Measurements from ENCODE around the gene CDC42EP2.

Gene CDC42EP2

DNA sequence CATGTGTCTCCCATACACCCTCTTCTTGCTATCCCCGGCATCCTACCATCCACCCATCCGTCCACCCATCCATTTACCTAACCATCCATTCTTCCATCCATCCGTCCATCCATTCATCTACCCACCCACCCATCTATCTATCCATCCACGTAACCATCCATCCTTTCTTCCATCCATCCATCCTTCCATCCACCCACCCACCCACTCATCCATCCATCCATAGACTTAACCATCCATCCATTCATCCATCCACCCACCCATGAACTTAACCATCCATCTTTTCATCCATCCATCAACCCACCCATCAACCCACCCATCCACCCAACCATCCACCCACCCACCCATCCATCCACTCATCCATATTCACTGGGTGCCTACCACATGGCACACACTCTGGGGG lies 10.6 kb upstream of the CDC42EP2 start:
- WGBS (ENCODE audit: insufficient coverage), result 96% methylated on average over 4 of the region's 4 CpGs
- ChIA-PET CTCF (interaction anchor here (1.0 to 3.0 kb wide), 4 partner anchors 10 to 26 kb away, joined by 3 to 12 read pairs (median 6); partner anchors contain the start of gene CDC42EP2), POLR2A (no interaction called here)

DNA sequence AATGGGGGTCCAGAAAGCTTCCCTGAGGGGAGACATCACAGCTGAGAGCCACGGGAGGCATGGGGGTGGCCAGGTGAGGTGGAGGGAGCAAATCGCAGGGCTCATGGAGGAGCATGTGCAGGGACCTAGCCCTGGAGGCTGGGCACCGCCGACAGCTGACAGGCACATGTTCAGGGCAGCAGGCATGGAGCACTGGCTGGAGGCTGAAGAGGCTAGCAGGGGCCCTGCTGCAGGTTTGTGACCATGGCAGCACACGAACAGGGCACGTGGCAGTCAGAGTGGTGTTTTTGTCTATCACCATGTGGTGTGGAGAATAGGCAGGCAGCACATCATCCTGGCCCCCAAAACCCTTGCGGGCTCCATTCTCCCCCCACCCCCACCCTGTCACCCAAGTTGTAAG lies 10.1 kb upstream of the CDC42EP2 start:
- no peak for DNase-seq
- Histone ChIP-seq H3K4me1 (ENCODE audit: control extremely low read depth in 1 of 4, control insufficient read depth in 4 of 4, insufficient read depth in 4 of 4, low read length in 3 of 4) (peaks cover 0 to 25% (median 19%) of the 10 kb centered on the region in 4 experiments), H3K36me3 (ENCODE audit: control insufficient read depth in 4 of 4, insufficient read depth in 4 of 4, low read length in 3 of 4) (peaks cover 0 to 24% (median 1%) of the 10 kb centered on the region in 4 experiments), H3K27ac (ENCODE audit: insufficient read depth in 1 of 2, low read depth in 1 of 2, low read length in 2 of 2, poor library complexity in 1 of 2, severe bottlenecking in 2 of 2) (no peak overlapping the region), H3K27me3 (replicated peaks in 2 of 5; ENCODE audit: control insufficient read depth in 4 of 5, insufficient read depth in 5 of 5, low read length in 4 of 5) (no peaks in the 10 kb centered on the region), H3K9me3 (ENCODE audit: control extremely low read depth in 1 of 5, control insufficient read depth in 4 of 5, insufficient read depth in 2 of 5, low read depth in 1 of 5, low read length in 4 of 5) (no peaks in the 10 kb centered on the region), H3K4me3 (ENCODE audit: control insufficient read depth in 1 of 7, extremely low read depth in 1 of 7, insufficient read depth in 4 of 7, low read depth in 2 of 7, low read length in 6 of 7) (no peak overlapping the region)
- CTCF ChIA-PET, result interaction anchor here (1.1 to 1.4 kb wide), 3 partner anchors 10 to 25 kb away, joined by 4 to 6 read pairs (median 6); no protein-coding TSS in a partner anchor
- 95% methylated on average over 6 of the region's 7 CpGs for WGBS (ENCODE audit: insufficient coverage)
- POLR2A ChIA-PET, result no interaction called here

More for the DNA sequence above, 10.6 kb upstream of the CDC42EP2 start:
- H3K36me3 ChIP-seq (ENCODE audit: control insufficient read depth in 4 of 4, insufficient read depth in 4 of 4, low read length in 3 of 4), result peaks cover 0 to 28% (median 3%) of the 10 kb centered on the region in 4 experiments
- H3K27ac ChIP-seq (ENCODE audit: insufficient read depth in 1 of 2, low read depth in 1 of 2, low read length in 2 of 2, poor library complexity in 1 of 2, severe bottlenecking in 2 of 2), result no peak overlapping the region
- DNase-seq, result no peak
- H3K4me1 ChIP-seq (ENCODE audit: control extremely low read depth in 1 of 4, control insufficient read depth in 4 of 4, insufficient read depth in 4 of 4, low read length in 3 of 4), result peaks cover 0 to 25% (median 19%) of the 10 kb centered on the region in 4 experiments
- no peak overlapping the region for H3K4me3 ChIP-seq (ENCODE audit: control insufficient read depth in 1 of 7, extremely low read depth in 1 of 7, insufficient read depth in 4 of 7, low read depth in 2 of 7, low read length in 6 of 7)
- no peaks in the 10 kb centered on the region for H3K9me3 ChIP-seq (ENCODE audit: control extremely low read depth in 1 of 5, control insufficient read depth in 4 of 5, insufficient read depth in 2 of 5, low read depth in 1 of 5, low read length in 4 of 5)
- no peaks in the 10 kb centered on the region for H3K27me3 ChIP-seq (replicated peaks in 2 of 5; ENCODE audit: control insufficient read depth in 4 of 5, insufficient read depth in 5 of 5, low read length in 4 of 5)

DNA sequence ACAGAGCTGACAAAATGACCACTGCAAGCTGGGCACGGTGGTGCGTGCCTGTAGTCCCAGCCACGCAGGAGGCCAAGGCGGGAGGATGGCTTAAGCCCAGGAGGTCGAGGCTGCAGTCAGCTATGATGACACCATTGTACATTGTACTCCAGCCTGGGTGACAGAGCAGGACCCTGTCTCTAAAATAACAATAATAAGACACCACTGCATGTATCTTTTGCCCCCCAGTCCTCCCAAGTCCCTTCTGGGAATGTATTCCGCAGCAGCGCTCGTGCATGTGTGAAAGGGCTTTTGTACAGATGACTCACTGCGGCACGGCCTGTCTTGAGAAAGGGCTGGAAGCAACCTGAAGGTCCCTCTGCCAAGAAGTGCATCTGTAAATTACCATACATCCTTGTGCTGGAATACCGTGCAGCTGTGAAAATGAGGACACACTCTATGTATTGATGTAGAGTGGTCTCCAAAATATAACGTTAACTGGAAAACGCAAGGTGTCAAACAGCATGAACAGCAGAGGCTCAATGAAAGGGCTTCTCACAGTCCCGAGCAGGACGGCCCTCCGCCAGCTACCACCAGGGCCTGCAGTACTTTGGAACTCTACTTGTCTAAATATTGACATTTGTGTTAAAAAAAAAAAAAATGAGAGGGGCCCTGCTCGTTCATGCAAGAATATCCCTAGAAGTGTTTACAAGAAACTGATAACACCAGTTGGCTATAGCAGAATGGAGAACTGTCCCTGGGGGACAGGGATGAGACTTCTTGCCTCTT lies 9.0 kb upstream of the CDC42EP2 start:
- peaks cover 0 to 24% (median 1%) of the 10 kb centered on the region in 4 experiments for H3K36me3 ChIP-seq (ENCODE audit: control insufficient read depth in 4 of 4, insufficient read depth in 4 of 4, low read length in 3 of 4)
- no peak overlapping the region for H3K4me3 ChIP-seq (ENCODE audit: control insufficient read depth in 1 of 7, extremely low read depth in 1 of 7, insufficient read depth in 4 of 7, low read depth in 2 of 7, low read length in 6 of 7)
- no peak overlapping the region for H3K27ac ChIP-seq (ENCODE audit: insufficient read depth in 1 of 2, low read depth in 1 of 2, low read length in 2 of 2, poor library complexity in 1 of 2, severe bottlenecking in 2 of 2)
- no peak for DNase-seq
- 99% methylated on average over 15 of the region's 17 CpGs for WGBS (ENCODE audit: insufficient coverage)
- H3K4me1 ChIP-seq (ENCODE audit: control extremely low read depth in 1 of 4, control insufficient read depth in 4 of 4, insufficient read depth in 4 of 4, low read length in 3 of 4), result peaks cover 0 to 25% (median 19%) of the 10 kb centered on the region in 4 experiments
- ChIA-PET CTCF (interaction anchor here (1.1 kb wide), 2 partner anchors 10 to 30 kb away, joined by 4 read pairs; no protein-coding TSS in a partner anchor), POLR2A (no interaction called here)
- H3K27me3 ChIP-seq (replicated peaks in 2 of 5; ENCODE audit: control insufficient read depth in 4 of 5, insufficient read depth in 5 of 5, low read length in 4 of 5), result no peaks in the 10 kb centered on the region
- no peaks in the 10 kb centered on the region for H3K9me3 ChIP-seq (ENCODE audit: control extremely low read depth in 1 of 5, control insufficient read depth in 4 of 5, insufficient read depth in 2 of 5, low read depth in 1 of 5, low read length in 4 of 5)

DNA sequence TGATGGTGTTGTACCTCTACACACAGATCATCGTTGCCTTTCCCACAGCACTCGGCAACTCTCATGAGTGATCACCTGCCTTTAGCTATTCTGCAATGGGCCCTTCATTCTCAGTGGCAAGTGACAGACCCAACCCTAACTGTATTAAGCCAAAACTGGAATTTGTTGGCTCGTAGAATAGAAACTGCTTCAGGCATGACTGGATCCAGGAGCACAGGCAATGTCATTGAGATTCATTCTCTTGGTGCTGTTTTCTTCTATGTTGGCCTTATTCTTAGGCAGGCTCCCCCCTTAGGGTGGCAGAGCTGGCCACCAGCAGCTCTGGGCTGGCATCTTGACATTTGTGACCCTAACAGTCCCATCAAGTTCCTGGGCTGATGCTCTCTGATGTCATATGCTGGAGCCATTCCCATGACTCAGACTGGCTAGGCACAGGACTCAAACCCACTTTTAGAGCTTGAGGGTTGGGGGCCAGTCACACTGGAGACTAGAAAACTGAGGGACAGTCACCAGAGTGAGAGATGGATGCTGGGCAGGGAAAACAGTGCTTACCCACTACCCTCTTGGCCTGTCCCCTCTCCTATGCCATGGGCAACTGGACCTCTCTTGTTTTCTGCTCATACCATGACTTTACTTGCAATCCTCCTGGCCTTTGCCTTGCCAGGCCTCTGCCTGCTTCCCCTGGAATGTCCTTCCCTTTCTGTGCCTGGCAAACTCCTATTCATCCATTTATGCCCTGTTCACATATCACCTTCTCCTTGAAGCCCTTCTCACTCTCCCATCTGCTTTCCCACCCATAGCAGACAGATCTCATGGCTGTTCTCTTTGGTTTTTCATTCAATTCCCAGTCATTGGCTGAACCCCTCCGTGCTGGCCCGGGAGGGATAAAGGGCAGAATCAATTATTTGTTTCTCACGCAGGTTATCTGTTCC lies 7.1 kb upstream of the CDC42EP2 start:
- Histone ChIP-seq H3K9me3 (ENCODE audit: control extremely low read depth in 1 of 5, control insufficient read depth in 4 of 5, insufficient read depth in 2 of 5, low read depth in 1 of 5, low read length in 4 of 5) (no peaks in the 10 kb centered on the region), H3K4me1 (ENCODE audit: control extremely low read depth in 1 of 4, control insufficient read depth in 4 of 4, insufficient read depth in 4 of 4, low read length in 3 of 4) (peaks cover 0 to 12% (median 10%) of the 10 kb centered on the region in 4 experiments), H3K27ac (ENCODE audit: insufficient read depth in 1 of 2, low read depth in 1 of 2, low read length in 2 of 2, poor library complexity in 1 of 2, severe bottlenecking in 2 of 2) (no peak overlapping the region), H3K36me3 (ENCODE audit: control insufficient read depth in 4 of 4, insufficient read depth in 4 of 4, low read length in 3 of 4) (peaks cover 0 to 16% (median 1%) of the 10 kb centered on the region in 4 experiments), H3K4me3 (ENCODE audit: control insufficient read depth in 1 of 7, extremely low read depth in 1 of 7, insufficient read depth in 4 of 7, low read depth in 2 of 7, low read length in 6 of 7) (no peak overlapping the region), H3K27me3 (replicated peaks in 2 of 5; ENCODE audit: control insufficient read depth in 4 of 5, insufficient read depth in 5 of 5, low read length in 4 of 5) (no peaks in the 10 kb centered on the region)
- no peak for DNase-seq
- POLR2A ChIA-PET, result interaction anchor here (1.2 kb wide), 1 partner anchor 9 kb away, joined by 3 read pairs; no protein-coding TSS in a partner anchor
- CTCF ChIA-PET, result interaction anchor here (0.6 to 2.0 kb wide), 5 partner anchors 8 to 24 kb away, joined by 3 to 7 read pairs (median 3); no protein-coding TSS in a partner anchor
- WGBS (ENCODE audit: insufficient coverage), result 97% methylated on average over 6 of the region's 6 CpGs

DNA sequence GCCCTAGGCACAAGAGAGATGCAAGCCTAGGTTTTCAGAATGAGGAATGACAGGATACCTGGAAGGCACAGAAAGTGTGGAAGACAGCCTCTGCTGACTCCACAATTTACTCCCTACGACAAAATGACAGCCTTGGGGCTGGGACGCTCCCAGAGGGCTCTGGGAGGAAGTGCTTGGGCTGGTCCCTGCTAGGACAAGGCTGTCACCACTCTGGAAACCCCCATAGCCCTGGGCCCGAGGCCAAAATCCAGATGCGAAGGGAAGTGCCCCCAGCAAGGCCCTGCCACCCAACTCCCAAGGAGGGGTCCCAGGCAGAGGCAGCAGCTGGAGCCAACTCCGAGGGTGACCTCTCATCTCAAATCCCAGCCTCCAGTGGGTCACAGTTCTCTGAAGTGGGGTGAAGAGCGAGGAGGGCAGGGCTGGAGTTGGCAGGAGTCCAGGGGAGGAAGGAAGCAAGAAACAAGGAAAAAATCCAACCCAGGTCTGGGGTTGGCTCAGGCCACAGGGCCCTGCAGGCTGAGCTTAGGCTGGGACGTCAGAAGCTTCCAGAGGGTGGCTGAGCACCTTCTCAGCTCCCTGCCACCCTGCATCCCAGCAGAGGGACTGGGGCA lies 6.3 kb upstream of the CDC42EP2 start:
- CTCF ChIA-PET, result interaction anchor here (0.6 to 9.9 kb wide), 6 partner anchors 7 to 34 kb away, joined by 3 to 153 read pairs (median 5); partner anchors contain the start of gene DPF2
- H3K27me3 ChIP-seq (replicated peaks in 2 of 5; ENCODE audit: control insufficient read depth in 4 of 5, insufficient read depth in 5 of 5, low read length in 4 of 5), result peaks cover 0 to 2% (median 0%) of the 10 kb centered on the region in 5 experiments
- WGBS (ENCODE audit: insufficient coverage), result 23% methylated on average over 3 of the region's 7 CpGs
- no peak overlapping the region for H3K27ac ChIP-seq (ENCODE audit: insufficient read depth in 1 of 2, low read depth in 1 of 2, low read length in 2 of 2, poor library complexity in 1 of 2, severe bottlenecking in 2 of 2)
- H3K9me3 ChIP-seq (ENCODE audit: control extremely low read depth in 1 of 5, control insufficient read depth in 4 of 5, insufficient read depth in 2 of 5, low read depth in 1 of 5, low read length in 4 of 5), result no peaks in the 10 kb centered on the region
- no peak overlapping the region for H3K4me3 ChIP-seq (ENCODE audit: control insufficient read depth in 1 of 7, extremely low read depth in 1 of 7, insufficient read depth in 4 of 7, low read depth in 2 of 7, low read length in 6 of 7)
- H3K36me3 ChIP-seq (ENCODE audit: control insufficient read depth in 4 of 4, insufficient read depth in 4 of 4, low read length in 3 of 4), result peaks cover 0 to 16% (median 0%) of the 10 kb centered on the region in 4 experiments
- POLR2A ChIA-PET, result interaction anchor here (1.2 kb wide), 1 partner anchor 10 kb away, joined by 3 read pairs; no protein-coding TSS in a partner anchor
- DNase-seq, result peak in 2 of 3 donors; percentile 75 to 82
- peaks cover 0 to 12% (median 9%) of the 10 kb centered on the region in 4 experiments for H3K4me1 ChIP-seq (ENCODE audit: control extremely low read depth in 1 of 4, control insufficient read depth in 4 of 4, insufficient read depth in 4 of 4, low read length in 3 of 4)

DNA sequence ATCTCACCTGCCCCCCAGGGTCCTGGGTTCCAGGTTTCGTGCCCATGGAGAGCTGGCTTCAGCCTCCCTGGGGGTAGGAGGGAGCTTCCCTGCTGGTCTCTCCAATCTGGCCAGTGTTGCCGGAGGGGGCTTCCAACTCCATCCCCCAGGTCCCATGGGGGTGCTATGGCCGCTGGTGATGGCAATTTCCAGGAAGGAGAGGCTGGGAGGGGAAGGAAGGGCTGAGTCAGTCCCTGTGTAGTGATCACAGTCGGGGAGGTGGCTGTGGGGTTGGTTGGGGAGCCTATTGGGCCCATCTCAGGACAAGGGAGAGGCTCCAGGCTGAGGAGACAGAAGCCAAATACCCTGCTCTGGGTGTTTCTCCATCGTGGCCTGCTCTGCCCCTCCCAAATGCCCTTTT lies 5.7 kb upstream of the CDC42EP2 start:
- no peaks in the 10 kb centered on the region for H3K9me3 ChIP-seq (ENCODE audit: control extremely low read depth in 1 of 5, control insufficient read depth in 4 of 5, insufficient read depth in 2 of 5, low read depth in 1 of 5, low read length in 4 of 5)
- 73% methylated on average over 2 of the region's 5 CpGs for WGBS (ENCODE audit: insufficient coverage)
- H3K36me3 ChIP-seq (ENCODE audit: control insufficient read depth in 4 of 4, insufficient read depth in 4 of 4, low read length in 3 of 4), result peaks cover 0 to 10% (median 0%) of the 10 kb centered on the region in 4 experiments
- POLR2A ChIA-PET, result no interaction called here
- peaks cover 0 to 12% (median 10%) of the 10 kb centered on the region in 4 experiments for H3K4me1 ChIP-seq (ENCODE audit: control extremely low read depth in 1 of 4, control insufficient read depth in 4 of 4, insufficient read depth in 4 of 4, low read length in 3 of 4)
- peaks cover 0 to 8% (median 0%) of the 10 kb centered on the region in 5 experiments for H3K27me3 ChIP-seq (replicated peaks in 2 of 5; ENCODE audit: control insufficient read depth in 4 of 5, insufficient read depth in 5 of 5, low read length in 4 of 5)
- CTCF ChIA-PET, result interaction anchor here (1.4 to 9.9 kb wide), 4 partner anchors 7 to 34 kb away, joined by 5 to 153 read pairs (median 5); partner anchors contain the start of gene DPF2
- DNase-seq, result no peak
- no peak overlapping the region for H3K4me3 ChIP-seq (ENCODE audit: control insufficient read depth in 1 of 7, extremely low read depth in 1 of 7, insufficient read depth in 4 of 7, low read depth in 2 of 7, low read length in 6 of 7)
- H3K27ac ChIP-seq (ENCODE audit: insufficient read depth in 1 of 2, low read depth in 1 of 2, low read length in 2 of 2, poor library complexity in 1 of 2, severe bottlenecking in 2 of 2), result no peak overlapping the region
